SJCRH30 (cell line): ENCODE results near the gene IL12RB1. TPM values are rescaled to one million over a fixed set of nuclear protein-coding genes. Genes with fewer than 3 reads are reported as not detected.

Experiments
- DNase-seq, 2 experiments: peaks; one replicate each; pipeline ENCODE4 v3.0.0-alpha.2; 2015 to 2020
- H3K27ac ChIP-seq: fragments of 250-450 bp; sonication (Bioruptor Pico); 2 replicates; pipeline ENCODE4 v1.5.1; 2020; ENCODE audit warnings: mild to moderate bottlenecking, moderate library complexity
- H3K27me3 ChIP-seq: fragments of 250-450 bp; sonication (Bioruptor Pico); 2 replicates; pipeline ENCODE4 v1.5.1; 2020; ENCODE audit warnings: mild to moderate bottlenecking, moderate library complexity
- H3K36me3 ChIP-seq: fragments of 250-450 bp; sonication (Bioruptor Pico); 2 replicates; pipeline ENCODE4 v1.5.1; 2020; ENCODE audit warnings: mild to moderate bottlenecking, moderate library complexity
- H3K4me1 ChIP-seq: fragments of 250-450 bp; sonication (Bioruptor Pico); 2 replicates; pipeline ENCODE4 v1.5.1; 2020; ENCODE audit warnings: mild to moderate bottlenecking, moderate library complexity
- H3K4me3 ChIP-seq: fragments of 250-450 bp; sonication (Bioruptor Pico); 2 replicates; pipeline ENCODE4 v1.5.1; 2020; ENCODE audit warnings: mild to moderate bottlenecking, moderate library complexity
- H3K9me3 ChIP-seq: fragments of 250-450 bp; sonication (Bioruptor Pico); replicated peaks from 2 replicates; pipeline ENCODE4 v1.5.1; 2020; ENCODE audit warnings: mild to moderate bottlenecking, moderate library complexity
- total RNA-seq: library from RNA; depleted of rRNA; stranded (reverse); fragments of >200 nt; shearing (Covaris generic); gene quantifications from 2 replicates; pipeline ENCODE4 v1.2.3, GENCODE V29; 2014; rRNA removed

IL12RB1 gene
- total RNA-seq: not detected in 2 replicates

- H3K9me3 ChIP-seq: no peaks in the 10 kb centered on the region
- peaks cover 27% of the 10 kb centered on the region for H3K27me3 ChIP-seq
- no peaks in the 10 kb centered on the region for H3K36me3 ChIP-seq
- H3K4me1 ChIP-seq: no peaks in the 10 kb centered on the region
- no peak for DNase-seq
- H3K27ac ChIP-seq: no peak within 1 kb of the TSS
- H3K4me3 ChIP-seq: no peak within 1 kb of the TSS
These were observed at the start of gene IL12RB1 for GRCh38 chr19:18086590-18087138. IL12RB1 (minus strand) TSS chr19:18086934; CDS start chr19:18086823, 111 bp downstream.

GRCh38 chr19:18135712-18136584, 49.2 kb upstream of the IL12RB1 start:
- Histone ChIP-seq H3K36me3 (peaks cover 4% of the 10 kb centered on the region), H3K4me3 (no peak overlapping the region), H3K9me3 (no peaks in the 10 kb centered on the region), H3K27me3 (no peaks in the 10 kb centered on the region), H3K27ac (no peak overlapping the region), H3K4me1 (no peaks in the 10 kb centered on the region)
- DNase-seq: no peak

- H3K4me1 ChIP-seq: no peaks in the 10 kb centered on the region
- H3K36me3 ChIP-seq: peaks cover 4% of the 10 kb centered on the region; the same call in 1 of the 2 replicates
- H3K9me3 ChIP-seq: no peaks in the 10 kb centered on the region
- H3K4me3 ChIP-seq: no peak overlapping the region
- H3K27ac ChIP-seq: no peak overlapping the region
- DNase-seq: peak; percentile 47 to 50
- H3K27me3 ChIP-seq: no peaks in the 10 kb centered on the region
These were observed 45.3 kb upstream of the IL12RB1 start for GRCh38 chr19:18131841-18132596.

- Histone ChIP-seq H3K27ac (no peak overlapping the region), H3K4me1 (no peaks in the 10 kb centered on the region), H3K9me3 (no peaks in the 10 kb centered on the region), H3K4me3 (no peak overlapping the region), H3K27me3 (no peaks in the 10 kb centered on the region), H3K36me3 (peaks cover 7% of the 10 kb centered on the region; the same call in 1 of the 2 replicates)
- no peak for DNase-seq
These were observed 43.9 kb upstream of the IL12RB1 start for GRCh38 chr19:18130523-18131242.

- DNase-seq: no peak
- Histone ChIP-seq H3K27me3 (no peaks in the 10 kb centered on the region), H3K27ac (no peak overlapping the region), H3K4me3 (no peak overlapping the region), H3K4me1 (no peaks in the 10 kb centered on the region), H3K36me3 (peaks cover 9% of the 10 kb centered on the region; the same call in 1 of the 2 replicates), H3K9me3 (no peaks in the 10 kb centered on the region)
These were observed 42.1 kb upstream of the IL12RB1 start for GRCh38 chr19:18128805-18129204.

GRCh38 chr19:18128044-18128443, 41.3 kb upstream of the IL12RB1 start:
- peaks cover 9% of the 10 kb centered on the region; the same call in 1 of the 2 replicates for H3K36me3 ChIP-seq
- H3K27me3 ChIP-seq: no peaks in the 10 kb centered on the region
- H3K9me3 ChIP-seq: no peaks in the 10 kb centered on the region
- H3K4me1 ChIP-seq: no peaks in the 10 kb centered on the region
- DNase-seq: no peak
- no peak overlapping the region for H3K4me3 ChIP-seq
- no peak overlapping the region for H3K27ac ChIP-seq

GRCh38 chr19:18126097-18126496, 39.4 kb upstream of the IL12RB1 start:
- no peaks in the 10 kb centered on the region for H3K27me3 ChIP-seq
- no peaks in the 10 kb centered on the region for H3K4me1 ChIP-seq
- DNase-seq: no peak
- peaks cover 9% of the 10 kb centered on the region; the same call in 1 of the 2 replicates for H3K36me3 ChIP-seq
- H3K9me3 ChIP-seq: no peaks in the 10 kb centered on the region
- no peak overlapping the region for H3K4me3 ChIP-seq
- no peak overlapping the region for H3K27ac ChIP-seq

GRCh38 chr19:18123819-18124218, 37.1 kb upstream of the IL12RB1 start:
- no peaks in the 10 kb centered on the region for H3K4me1 ChIP-seq
- DNase-seq: no peak
- H3K27ac ChIP-seq: no peak overlapping the region
- 0 out of 2 replicates have a peak, but pooled peaks cover 4% of the 10 kb centered on the region for H3K36me3 ChIP-seq
- H3K4me3 ChIP-seq: no peak overlapping the region
- no peaks in the 10 kb centered on the region for H3K9me3 ChIP-seq
- no peaks in the 10 kb centered on the region for H3K27me3 ChIP-seq

- Histone ChIP-seq H3K4me1 (0 out of 2 replicates have a peak, but pooled peaks cover 2% of the 10 kb centered on the region), H3K4me3 (no peak overlapping the region), H3K27ac (no peak overlapping the region), H3K27me3 (no peaks in the 10 kb centered on the region), H3K9me3 (no peaks in the 10 kb centered on the region), H3K36me3 (0 out of 2 replicates have a peak, but pooled peaks cover 4% of the 10 kb centered on the region)
- DNase-seq: no peak
These were observed 36.4 kb upstream of the IL12RB1 start for GRCh38 chr19:18122860-18123795.

GRCh38 chr19:18122424-18122823, 35.7 kb upstream of the IL12RB1 start:
- H3K27ac ChIP-seq: no peak overlapping the region
- 0 out of 2 replicates have a peak, but pooled peaks cover 3% of the 10 kb centered on the region for H3K4me1 ChIP-seq
- no peak overlapping the region for H3K4me3 ChIP-seq
- DNase-seq: no peak
- 0 out of 2 replicates have a peak, but pooled peaks cover 4% of the 10 kb centered on the region for H3K36me3 ChIP-seq
- no peaks in the 10 kb centered on the region for H3K9me3 ChIP-seq
- H3K27me3 ChIP-seq: no peaks in the 10 kb centered on the region

- Histone ChIP-seq H3K36me3 (0 out of 2 replicates have a peak, but pooled peaks cover 2% of the 10 kb centered on the region), H3K27me3 (no peaks in the 10 kb centered on the region), H3K4me3 (no peak overlapping the region), H3K27ac (no peak overlapping the region), H3K9me3 (no peaks in the 10 kb centered on the region), H3K4me1 (0 out of 2 replicates have a peak, but pooled peaks cover 5% of the 10 kb centered on the region)
- no peak for DNase-seq
These were observed 34.4 kb upstream of the IL12RB1 start for GRCh38 chr19:18121166-18121565.

GRCh38 chr19:18120127-18120526, 33.4 kb upstream of the IL12RB1 start:
- Histone ChIP-seq H3K27me3 (no peaks in the 10 kb centered on the region), H3K27ac (no peak overlapping the region), H3K36me3 (0 out of 2 replicates have a peak, but pooled peaks cover 2% of the 10 kb centered on the region), H3K4me1 (0 out of 2 replicates have a peak, but pooled peaks cover 5% of the 10 kb centered on the region), H3K9me3 (no peaks in the 10 kb centered on the region), H3K4me3 (no peak overlapping the region)
- no peak for DNase-seq

- DNase-seq: no peak
- no peaks in the 10 kb centered on the region for H3K27me3 ChIP-seq
- 0 out of 2 replicates have a peak, but pooled peaks cover 2% of the 10 kb centered on the region for H3K36me3 ChIP-seq
- H3K4me3 ChIP-seq: no peak overlapping the region
- H3K27ac ChIP-seq: no peak overlapping the region
- H3K4me1 ChIP-seq: 0 out of 2 replicates have a peak, but pooled peaks cover 5% of the 10 kb centered on the region
- no peaks in the 10 kb centered on the region for H3K9me3 ChIP-seq
These were observed 33.0 kb upstream of the IL12RB1 start for GRCh38 chr19:18119717-18120105.
